HG02678 (cell line): ENCODE data around the gene DLX5.

Experiments used
- ATAC-seq: cut with Tn5 transposase; IDR thresholded peaks from one replicate; pipeline ENCODE4 v1.9.1; 2021; ENCODE audit warnings: mild to moderate bottlenecking, moderate library complexity; ENCODE audit not compliant: unreplicated experiment

Gene DLX5

GRCh38 chr7:97018791-97019531 lies 5.7 kb downstream of the DLX5 start:
- ATAC-seq: no peak

- ATAC-seq: no peak
Observed at GRCh38 chr7:97018126-97018601, 6.5 kb downstream of the DLX5 start.

GRCh38 chr7:97017192-97018125 lies 7.2 kb downstream of the DLX5 start:
- ATAC-seq: no peak

GRCh38 chr7:97016381-97017191 lies 8.0 kb downstream of the DLX5 start:
- no peak for ATAC-seq

GRCh38 chr7:97015756-97016380 lies 8.8 kb downstream of the DLX5 start:
- ATAC-seq: no peak

- ATAC-seq: no peak
Observed at GRCh38 chr7:97015279-97015678, 9.4 kb downstream of the DLX5 start.

- ATAC-seq: no peak
Observed at GRCh38 chr7:97014145-97014750, 10.4 kb downstream of the DLX5 start.

- no peak for ATAC-seq
Observed at GRCh38 chr7:97013845-97014134, 10.8 kb downstream of the DLX5 start.

- no peak for ATAC-seq
Observed at GRCh38 chr7:97013134-97013844, 11.3 kb downstream of the DLX5 start.

GRCh38 chr7:97012365-97013133 lies 12.1 kb downstream of the DLX5 start:
- no peak for ATAC-seq

- no peak for ATAC-seq
Observed at GRCh38 chr7:97011536-97012364, 12.9 kb downstream of the DLX5 start.

- no peak for ATAC-seq
Observed at GRCh38 chr7:97011104-97011503, 13.5 kb downstream of the DLX5 start.

- no peak for ATAC-seq
Observed at GRCh38 chr7:97009753-97010732, 14.6 kb downstream of the DLX5 start.

GRCh38 chr7:97008275-97008917 lies 16.2 kb downstream of the DLX5 start:
- no peak for ATAC-seq

- ATAC-seq: no peak
Observed at GRCh38 chr7:97007583-97007861, 17.1 kb downstream of the DLX5 start.

GRCh38 chr7:97006816-97007582 lies 17.6 kb downstream of the DLX5 start:
- no peak for ATAC-seq
